ELR (cell line): ENCODE data around the gene DHX32.
A peak's percentile ranks its signal among the peaks of the same experiment; 100 is the strongest.

Experiments
- DNase-seq: peaks from one replicate; pipeline ENCODE4 v3.0.0-alpha.2; 2015; ENCODE audit warnings: low read depth

Gene DHX32

GRCh38 chr10:125802739-125803138 is 78.4 kb downstream of the DHX32 start:
- peak; percentile 28 for DNase-seq

- DNase-seq = no peak
Observed at GRCh38 chr10:125802131-125802530, 79.0 kb downstream of the DHX32 start.

GRCh38 chr10:125801574-125801973 is 79.5 kb downstream of the DHX32 start:
- DNase-seq = no peak

GRCh38 chr10:125799451-125800182 is 81.5 kb downstream of the DHX32 start:
- no peak for DNase-seq

- no peak for DNase-seq
Observed at GRCh38 chr10:125797994-125798662, 83.0 kb downstream of the DHX32 start.

GRCh38 chr10:125797424-125797823 is 83.7 kb downstream of the DHX32 start:
- DNase-seq = no peak

GRCh38 chr10:125795637-125796190 is 85.4 kb downstream of the DHX32 start:
- no peak for DNase-seq

- DNase-seq = no peak
Observed at GRCh38 chr10:125795128-125795527, 86.0 kb downstream of the DHX32 start.

- DNase-seq = no peak
Observed at GRCh38 chr10:125792342-125793300, 88.5 kb downstream of the DHX32 start.

GRCh38 chr10:125788156-125789034 is 92.7 kb downstream of the DHX32 start:
- no peak for DNase-seq
